WTC11 (cell line): Measurements from ENCODE around the gene OFD1. TPM values are rescaled to one million over a fixed set of nuclear protein-coding genes. Genes with fewer than 3 reads are reported as not detected.

ENCODE experiments used
- ATAC-seq: fragments of 200-7000 bp; cut with Tn5 transposase; 2 replicates; pipeline ENCODE4 v1.10.0; 2021; ENCODE audit warnings: mild to moderate bottlenecking, moderate library complexity
- CTCF ChIA-PET: fragments of 300-600 bp; sonication (Branson Sonifier 250); formaldehyde crosslinking; loops from one replicate; lab custom pipeline; 2021; ENCODE audit warnings: antibody characterized with exemption; lab: Charles Lee
- POLR2A ChIA-PET: fragments of 350-600 bp; sonication (Branson Sonifier 250); formaldehyde crosslinking; loops from one replicate; lab custom pipeline; 2021; ENCODE audit warnings: antibody characterized with exemption; lab: Charles Lee
- DNase-seq: peaks from one replicate; pipeline ENCODE4 v3.0.0; 2021; ENCODE audit warnings: low spot score
- H3K27ac Mint-ChIP-seq: 2 replicates; pipeline ENCODE4 v1.8.0; 2021; ENCODE audit warnings: mixed read lengths
- H3K27me3 Mint-ChIP-seq: 2 replicates; pipeline ENCODE4 v1.8.0; 2021; ENCODE audit warnings: low read depth, mild to moderate bottlenecking, moderate library complexity, mixed read lengths
- H3K36me3 Mint-ChIP-seq: 2 replicates; pipeline ENCODE4 v1.8.0; 2021; ENCODE audit warnings: mixed read lengths
- H3K4me1 Mint-ChIP-seq: 2 replicates; pipeline ENCODE4 v1.8.0; 2022; ENCODE audit warnings: mixed read lengths
- H3K4me3 Mint-ChIP-seq: 2 replicates; pipeline ENCODE4 v1.8.0; 2021; ENCODE audit warnings: mild to moderate bottlenecking, moderate library complexity, mixed read lengths
- H3K9me3 Mint-ChIP-seq: 2 replicates; pipeline ENCODE4 v1.8.0; 2021; ENCODE audit warnings: mixed read lengths
- AR ChIP-seq: fragments of 250-450 bp; sonication (Bioruptor Pico); IDR thresholded peaks from 2 replicates; pipeline ENCODE4 v1.9.0; 2021; ENCODE audit warnings: mild to moderate bottlenecking
- CBFB ChIP-seq: sonication (generic); formaldehyde crosslinking; IDR thresholded peaks from 2 replicates; pipeline ENCODE4 v1.8.1; 2022; ENCODE audit warnings: mild to moderate bottlenecking, low read depth, missing genetic modification reagents
- E2F1 ChIP-seq: sonication (generic); formaldehyde crosslinking; IDR thresholded peaks from 2 replicates; pipeline ENCODE4 v1.8.0; 2022; ENCODE audit warnings: mild to moderate bottlenecking, missing genetic modification reagents
- E2F5 ChIP-seq: sonication (generic); formaldehyde crosslinking; IDR thresholded peaks from 2 replicates; pipeline ENCODE4 v1.8.1; 2022; ENCODE audit warnings: mild to moderate bottlenecking, moderate library complexity, missing genetic modification reagents
- ETV6 ChIP-seq: sonication (generic); formaldehyde crosslinking; IDR thresholded peaks from 2 replicates; pipeline ENCODE4 v1.8.1; 2022; ENCODE audit warnings: mild to moderate bottlenecking, missing genetic modification reagents
- IRF2 ChIP-seq: sonication (generic); formaldehyde crosslinking; IDR thresholded peaks from 2 replicates; pipeline ENCODE4 v1.8.0; 2022; ENCODE audit warnings: low read depth, missing genetic modification reagents, borderline replicate concordance
- MAX ChIP-seq: sonication (generic); formaldehyde crosslinking; IDR thresholded peaks from 2 replicates; pipeline ENCODE4 v1.8.0; 2022; ENCODE audit warnings: mild to moderate bottlenecking, missing genetic modification reagents
- MLX ChIP-seq: sonication (generic); formaldehyde crosslinking; IDR thresholded peaks from 2 replicates; pipeline ENCODE4 v1.8.1; 2023; ENCODE audit warnings: mild to moderate bottlenecking, missing genetic modification reagents, moderate library complexity
- NFATC4 ChIP-seq: fragments of 250-450 bp; sonication (Bioruptor Pico); IDR thresholded peaks from 2 replicates; pipeline ENCODE4 v1.9.0; 2021; ENCODE audit warnings: mild to moderate bottlenecking
- NR3C1 ChIP-seq: sonication (generic); formaldehyde crosslinking; conservative IDR thresholded peaks from 2 replicates; pipeline ENCODE4 v1.8.1; 2023; ENCODE audit warnings: low read depth, mild to moderate bottlenecking, missing genetic modification reagents
- PRRX2 ChIP-seq: fragments of 250-450 bp; sonication (Bioruptor Pico); IDR thresholded peaks from 2 replicates; pipeline ENCODE4 v1.8.0; 2021; ENCODE audit warnings: mild to moderate bottlenecking
- RORB ChIP-seq: fragments of 250-450 bp; sonication (Bioruptor Pico); IDR thresholded peaks from 2 replicates; pipeline ENCODE4 v1.9.0; 2021; ENCODE audit warnings: mild to moderate bottlenecking
- ZBTB21 ChIP-seq: sonication (generic); formaldehyde crosslinking; IDR thresholded peaks from 2 replicates; pipeline ENCODE4 v1.8.1; 2023; ENCODE audit warnings: mild to moderate bottlenecking, missing genetic modification reagents, borderline replicate concordance
- ZNF232 ChIP-seq: sonication (generic); formaldehyde crosslinking; IDR thresholded peaks from 2 replicates; pipeline ENCODE4 v1.8.0; 2022; ENCODE audit warnings: mild to moderate bottlenecking, missing genetic modification reagents
- ZNF281 ChIP-seq: sonication (generic); formaldehyde crosslinking; IDR thresholded peaks from 2 replicates; pipeline ENCODE4 v1.8.0; 2023; ENCODE audit warnings: mild to moderate bottlenecking, missing genetic modification reagents
- ZNF532 ChIP-seq: fragments of 250-450 bp; sonication (Bioruptor Pico); IDR thresholded peaks from 2 replicates; pipeline ENCODE4 v1.9.0; 2021; ENCODE audit warnings: mild to moderate bottlenecking, borderline replicate concordance
- total RNA-seq: library from RNA; stranded (reverse); gene quantifications from 3 replicates; pipeline ENCODE4 v1.2.3, GENCODE V29; 2021

Gene OFD1
- total RNA-seq, 1 experiment from 2014 or later = 23.4 TPM

GRCh38 chrX:13750204-13750603 is 15.7 kb downstream of the OFD1 start (continued):
- TF ChIP-seq AR (CRISPR knock-in tag) = no peak
- TF ChIP-seq ZBTB21 (CRISPR knock-in tag) = no peak
- no peak for TF ChIP-seq E2F1

GRCh38 chrX:13750812-13751211 is 16.3 kb downstream of the OFD1 start:
- no peak for ATAC-seq
- 0 out of 2 replicates have a peak, but pooled peaks cover 4% of the 10 kb centered on the region for H3K4me1 Mint-ChIP-seq
- H3K36me3 Mint-ChIP-seq = peaks cover 28% of the 10 kb centered on the region
- ChIA-PET CTCF (interaction anchor here (0.8 to 1.5 kb wide), 8 partner anchors 11 to 281 kb away, joined by 3 to 7 read pairs (median 4); partner anchors contain the start of genes OFD1 and TRAPPC2), POLR2A (no interaction called here)
- no peak for TF ChIP-seq CBFB
- no peak for TF ChIP-seq ZNF281 (CRISPR knock-in tag)
- TF ChIP-seq ETV6 = no peak
- TF ChIP-seq MAX (CRISPR knock-in tag) = no peak
- TF ChIP-seq PRRX2 = no peak
- TF ChIP-seq ZNF232 (CRISPR knock-in tag) = no peak
- TF ChIP-seq ZNF532 (CRISPR knock-in tag) = no peak
- TF ChIP-seq IRF2 (CRISPR knock-in tag) = no peak
- no peak for TF ChIP-seq ZBTB21 (CRISPR knock-in tag)
- no peak for TF ChIP-seq MLX (CRISPR knock-in tag)
- TF ChIP-seq E2F5 (CRISPR knock-in tag) = no peak
- no peak for TF ChIP-seq RORB (CRISPR knock-in tag)
- TF ChIP-seq NFATC4 (CRISPR knock-in tag) = no peak
- no peak for TF ChIP-seq NR3C1 (CRISPR knock-in tag)
- H3K27ac Mint-ChIP-seq = no peak overlapping the region
- no peaks in the 10 kb centered on the region for H3K27me3 Mint-ChIP-seq
- no peak for DNase-seq
- H3K9me3 Mint-ChIP-seq = no peaks in the 10 kb centered on the region
- no peak overlapping the region for H3K4me3 Mint-ChIP-seq
